GM18505 (cell line): ENCODE results near the gene MAD1L1.

Experiments
- ATAC-seq: cut with Tn5 transposase; IDR thresholded peaks from one replicate; pipeline ENCODE4 v1.9.1; 2021; ENCODE audit not compliant: unreplicated experiment
- POLR2A ChIP-seq: IDR thresholded peaks from 4 replicates; pipeline ENCODE4 v1.6.1; 2011; ENCODE audit warnings: borderline replicate concordance; ENCODE audit not compliant: insufficient read depth, insufficient read length; ENCODE audit errors: extremely low read depth

The MAD1L1 gene

GRCh38 chr7:1902231-1902855 lies 330.4 kb downstream of the MAD1L1 start:
- no peak for TF ChIP-seq POLR2A
- ATAC-seq, result no peak

- no peak for TF ChIP-seq POLR2A
- no peak for ATAC-seq
Measured at GRCh38 chr7:1901431-1902210, 331.1 kb downstream of the MAD1L1 start.

DNA sequence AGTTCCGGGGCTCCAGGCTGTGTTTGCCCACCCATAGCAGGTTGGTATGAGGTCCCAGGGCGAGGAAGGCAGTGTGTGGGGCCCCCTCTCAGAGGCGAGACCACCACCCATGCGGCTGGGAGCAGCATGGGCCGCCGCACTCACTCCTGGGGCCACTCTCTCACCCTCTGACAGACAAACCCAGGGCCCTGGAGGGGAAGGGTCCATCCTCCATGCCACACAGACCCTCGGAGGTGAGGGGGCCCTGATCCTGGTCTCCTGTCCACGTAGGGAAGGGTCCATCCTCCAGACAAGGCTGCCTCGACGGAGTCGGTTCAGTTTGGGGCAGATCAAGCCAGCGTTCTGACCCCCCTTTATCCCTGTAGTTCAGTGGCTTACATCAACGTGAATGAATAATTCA lies 331.9 kb downstream of the MAD1L1 start:
- TF ChIP-seq POLR2A, result no peak
- ATAC-seq, result no peak

GRCh38 chr7:1899951-1900762 lies 332.6 kb downstream of the MAD1L1 start:
- no peak for TF ChIP-seq POLR2A
- ATAC-seq, result no peak

GRCh38 chr7:1899196-1899595 lies 333.5 kb downstream of the MAD1L1 start:
- no peak for ATAC-seq
- no peak for TF ChIP-seq POLR2A

GRCh38 chr7:1898628-1899185 lies 334.0 kb downstream of the MAD1L1 start:
- ATAC-seq, result no peak
- TF ChIP-seq POLR2A, result no peak

GRCh38 chr7:1897861-1898627 lies 334.7 kb downstream of the MAD1L1 start:
- ATAC-seq, result no peak
- TF ChIP-seq POLR2A, result no peak

- no peak for ATAC-seq
Measured at GRCh38 chr7:1897076-1897860, 335.5 kb downstream of the MAD1L1 start.

DNA sequence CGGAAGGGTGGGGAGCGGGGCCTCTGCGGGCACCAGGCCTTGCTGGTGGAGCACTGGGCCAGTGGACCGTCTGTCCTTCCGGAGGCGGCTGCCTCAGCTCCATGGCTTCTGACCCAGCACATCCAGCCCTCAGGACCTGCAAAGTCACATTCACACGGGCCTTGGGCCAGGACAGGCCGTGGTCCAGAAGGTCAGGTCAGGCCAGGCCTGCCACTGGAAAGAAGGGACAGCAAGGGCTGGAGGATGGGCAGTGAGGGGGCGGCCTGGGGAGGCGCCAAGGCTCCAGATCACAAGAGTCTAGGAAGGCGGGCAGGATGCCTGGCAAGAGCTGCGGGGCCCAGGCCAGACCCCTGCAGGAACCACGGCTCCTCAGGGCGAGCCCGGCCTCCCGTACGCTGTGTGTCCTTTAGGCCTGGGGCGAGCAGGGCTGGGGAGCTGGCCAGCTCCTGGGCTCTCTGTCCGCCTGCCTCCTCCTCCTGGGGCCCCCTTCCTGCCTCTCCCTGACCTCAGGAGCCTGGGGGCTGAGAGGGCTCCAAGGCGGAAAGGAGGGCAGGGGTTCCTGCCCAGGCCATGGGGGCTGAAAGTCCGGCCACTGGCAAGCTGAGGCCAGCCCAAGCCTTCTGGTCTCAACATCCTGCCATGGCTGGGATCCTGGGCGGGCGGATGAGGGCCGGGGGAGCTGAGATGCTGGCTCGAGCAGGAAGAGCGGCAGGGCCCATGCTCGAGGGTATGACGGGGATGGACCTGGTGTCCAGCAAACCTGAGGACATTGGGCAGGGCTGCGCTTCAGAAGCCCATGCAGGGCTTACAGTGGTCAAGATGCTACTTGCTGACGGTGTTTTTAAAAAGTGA lies 336.9 kb downstream of the MAD1L1 start:
- no peak for TF ChIP-seq POLR2A
- no peak for ATAC-seq

More at GRCh38 chr7:1897076-1897860, 335.5 kb downstream of the MAD1L1 start:
- no peak for TF ChIP-seq POLR2A

DNA sequence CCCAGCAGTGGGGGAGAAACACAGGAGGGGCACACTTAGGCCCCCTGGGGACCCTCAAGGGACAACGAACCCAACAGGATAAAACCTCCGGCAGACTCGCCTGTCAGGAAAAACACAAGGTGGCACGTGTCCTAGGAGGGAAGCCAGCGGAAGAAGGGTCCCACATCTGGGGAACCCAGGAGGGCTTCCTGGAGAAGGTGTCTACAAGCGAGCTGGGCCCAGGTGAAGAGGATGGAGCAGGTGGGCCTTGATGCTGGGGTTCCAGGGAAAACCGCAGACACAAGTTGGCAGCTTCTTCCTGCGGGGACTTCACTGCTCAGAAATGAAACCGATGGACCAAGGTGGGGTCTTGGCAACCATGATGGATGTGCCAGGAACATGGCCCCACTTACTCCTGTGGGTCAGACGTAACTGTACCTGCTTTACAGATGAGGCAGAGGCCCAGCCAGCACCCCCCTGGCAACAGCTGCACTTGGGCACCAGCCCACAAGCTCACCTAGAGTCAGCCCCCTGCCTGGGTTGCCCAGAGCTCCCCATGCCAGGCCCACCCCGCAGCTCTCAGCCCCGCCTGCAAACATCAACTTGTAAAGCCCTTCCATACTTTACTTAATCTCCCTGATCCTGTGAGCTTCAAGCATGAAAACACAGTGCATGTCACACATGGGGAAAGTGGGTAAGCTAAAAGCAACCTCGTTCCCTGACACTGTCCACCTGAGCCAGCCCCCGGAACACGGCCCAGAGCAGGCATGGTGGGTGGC lies 337.7 kb downstream of the MAD1L1 start:
- no peak for ATAC-seq
- no peak for TF ChIP-seq POLR2A
